HepG2 (cell line): ENCODE measurements around the gene ARAP1. TPM values are rescaled to one million over a fixed set of nuclear protein-coding genes. Genes with fewer than 3 reads are reported as not detected.

ENCODE experiments used
- ARNT ChIP-seq: fragments of 450-650 bp; IDR thresholded peaks from 2 replicates; pipeline ENCODE4 v1.6.1; 2017
- GATAD2A ChIP-seq: IDR thresholded peaks from 2 replicates; pipeline ENCODE4 v1.6.1; 2016
- IRF1 ChIP-seq: sonication (generic); formaldehyde crosslinking; IDR thresholded peaks from 2 replicates; pipeline ENCODE4 v1.4.0; 2020; ENCODE audit warnings: low read depth, mild to moderate bottlenecking, missing genetic modification reagents
- MED1 ChIP-seq: sonication (generic); formaldehyde crosslinking; IDR thresholded peaks from 2 replicates; pipeline ENCODE4 v1.4.0; 2020; ENCODE audit warnings: missing genetic modification reagents
- MEF2D ChIP-seq: sonication (generic); formaldehyde crosslinking; IDR thresholded peaks from 2 replicates; pipeline ENCODE4 v1.5.1; 2020; ENCODE audit warnings: mild to moderate bottlenecking, missing genetic modification reagents
- MLLT10 ChIP-seq: sonication (generic); formaldehyde crosslinking; IDR thresholded peaks from 2 replicates; pipeline ENCODE4 v1.4.0; 2020; ENCODE audit warnings: missing genetic modification reagents
- NFIC ChIP-seq: IDR thresholded peaks from 2 replicates; pipeline ENCODE4 v1.6.1; 2012; ENCODE audit warnings: mild to moderate bottlenecking, low read length, inconsistent platforms
- NPAS2 ChIP-seq: sonication (generic); formaldehyde crosslinking; IDR thresholded peaks from 2 replicates; pipeline ENCODE4 v1.8.0; 2022; ENCODE audit warnings: mild to moderate bottlenecking, missing genetic modification reagents, borderline replicate concordance
- POLR2A ChIP-seq, 2 experiments: IDR thresholded peaks; 2 replicates each; pipeline ENCODE4 v1.6.1; 2011; ENCODE audit warnings: low read depth in 2 of 2, low read length in 2 of 2, mild to moderate bottlenecking in 1 of 2, moderate library complexity in 1 of 2; ENCODE audit not compliant: insufficient read depth in 1 of 2
- POLR2AphosphoS5 ChIP-seq: IDR thresholded peaks from 2 replicates; pipeline ENCODE4 v1.6.1; 2012; ENCODE audit warnings: low read depth, low read length
- SCMH1 ChIP-seq: sonication (generic); formaldehyde crosslinking; IDR thresholded peaks from 2 replicates; pipeline ENCODE4 v1.9.0; 2021; ENCODE audit warnings: missing genetic modification reagents, mild to moderate bottlenecking, borderline replicate concordance
- TBX2 ChIP-seq: sonication (generic); formaldehyde crosslinking; IDR thresholded peaks from 2 replicates; pipeline ENCODE4 v1.5.0; 2020; ENCODE audit warnings: missing genetic modification reagents, mild to moderate bottlenecking, borderline replicate concordance
- THYN1 ChIP-seq: sonication (generic); formaldehyde crosslinking; IDR thresholded peaks from 2 replicates; pipeline ENCODE4 v1.8.1; 2023; ENCODE audit warnings: low read depth, mild to moderate bottlenecking, moderate library complexity, missing genetic modification reagents, borderline replicate concordance
- ZNF3 ChIP-seq: IDR thresholded peaks from 2 replicates; pipeline ENCODE4 v1.7.0; 2017; ENCODE audit warnings: inconsistent platforms
- ZNF331 ChIP-seq: sonication (generic); formaldehyde crosslinking; IDR thresholded peaks from 2 replicates; pipeline ENCODE4 v1.4.0; 2020; ENCODE audit warnings: missing genetic modification reagents
- ZNF7 ChIP-seq: IDR thresholded peaks from 2 replicates; pipeline ENCODE4 v1.6.1; 2016; ENCODE audit warnings: missing biosample characterization, missing genetic modification reagents
- ZSCAN12 ChIP-seq: sonication (generic); formaldehyde crosslinking; IDR thresholded peaks from 2 replicates; pipeline ENCODE4 v1.9.0; 2021; ENCODE audit warnings: mild to moderate bottlenecking, missing genetic modification reagents
- polyA plus RNA-seq, 8 experiments: library from polyadenylated mRNA; depleted of rRNA in 3 of 8; stranded (reverse) in 7 of 8; unstranded in 1 of 8; fragments of >200 nt; fragmentation: Illumina TruSeq in 4 of 8; extraction: Trizol in 4 of 8; gene quantifications; 2 replicates each; pipeline versions ENCODE4 v1.2.1 to v1.2.3, GENCODE V29; 2011 to 2016; ENCODE audit warnings: low read depth in 4 of 8, missing spikeins in 1 of 8, mixed read lengths in 1 of 8; ENCODE audit not compliant: insufficient read depth in 1 of 8
- total RNA-seq, 5 experiments: library from RNA; depleted of rRNA; stranded (reverse); fragments of >200 nt; fragmentation: Illumina TruSeq; extraction: Trizol; gene quantifications; 2 replicates each; pipeline ENCODE4 v1.2.3, GENCODE V29; 2016; ENCODE audit warnings: low read depth in 1 of 5
- TF ChIP-seq, protein P1 (sequence below): sonication (generic); formaldehyde crosslinking; conservative IDR thresholded peaks from 2 replicates; pipeline ENCODE4 v1.8.0; 2022; ENCODE audit warnings: missing genetic modification reagents
- TF ChIP-seq, protein P2 (sequence below): sonication (generic); formaldehyde crosslinking; IDR thresholded peaks from 2 replicates; pipeline ENCODE4 v1.5.0; 2020; ENCODE audit warnings: mild to moderate bottlenecking, missing genetic modification reagents, moderate library complexity
- TF ChIP-seq, protein P3 (sequence below): sonication (generic); formaldehyde crosslinking; IDR thresholded peaks from 2 replicates; pipeline ENCODE4 v1.4.0; 2020; ENCODE audit warnings: missing genetic modification reagents, borderline replicate concordance
- TF ChIP-seq, protein P4 (sequence below): sonication (generic); formaldehyde crosslinking; IDR thresholded peaks from 2 replicates; pipeline ENCODE4 v1.8.0; 2022; ENCODE audit warnings: missing genetic modification reagents, mild to moderate bottlenecking, borderline replicate concordance

ARAP1 gene
- total and polyA plus RNA-seq, 2 of the 13 experiments (the other 11 are each of a cell fraction or from before 2014, with no cell fraction given): 43.2 to 55.5 TPM

- TF ChIP-seq, protein P1, sequence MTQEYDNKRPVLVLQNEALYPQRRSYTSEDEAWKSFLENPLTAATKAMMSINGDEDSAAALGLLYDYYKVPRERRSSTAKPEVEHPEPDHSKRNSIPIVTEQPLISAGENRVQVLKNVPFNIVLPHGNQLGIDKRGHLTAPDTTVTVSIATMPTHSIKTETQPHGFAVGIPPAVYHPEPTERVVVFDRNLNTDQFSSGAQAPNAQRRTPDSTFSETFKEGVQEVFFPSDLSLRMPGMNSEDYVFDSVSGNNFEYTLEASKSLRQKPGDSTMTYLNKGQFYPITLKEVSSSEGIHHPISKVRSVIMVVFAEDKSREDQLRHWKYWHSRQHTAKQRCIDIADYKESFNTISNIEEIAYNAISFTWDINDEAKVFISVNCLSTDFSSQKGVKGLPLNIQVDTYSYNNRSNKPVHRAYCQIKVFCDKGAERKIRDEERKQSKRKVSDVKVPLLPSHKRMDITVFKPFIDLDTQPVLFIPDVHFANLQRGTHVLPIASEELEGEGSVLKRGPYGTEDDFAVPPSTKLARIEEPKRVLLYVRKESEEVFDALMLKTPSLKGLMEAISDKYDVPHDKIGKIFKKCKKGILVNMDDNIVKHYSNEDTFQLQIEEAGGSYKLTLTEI (CRISPR knock-in tag): no peak
- TF ChIP-seq MED1 (CRISPR knock-in tag) (peak; percentile 24; the same call in 1 of the 2 replicates), GATAD2A (peak; percentile 14; the same call in 1 of the 2 replicates), NFIC (no peak), THYN1 (no peak), IRF1 (CRISPR knock-in tag) (no peak), ARNT (no peak), POLR2A (IDR thresholded peaks at IDR 0.05; ENCODE audit: insufficient read depth in 1 of 2, low read depth in 2 of 2, low read length in 2 of 2) (peak in 1 of 2 experiments; percentile 69; a peak in 2 of 4 replicates), ZNF3 (CRISPR knock-in tag) (no peak), ZNF7 (CRISPR knock-in tag) (no peak), POLR2AphosphoS5 (peak; percentile 63), MEF2D (CRISPR knock-in tag) (no peak), TBX2 (CRISPR knock-in tag) (peak; percentile 24; the same call in 1 of the 2 replicates), NPAS2 (CRISPR knock-in tag) (no peak), SCMH1 (CRISPR knock-in tag) (no peak), ZSCAN12 (CRISPR knock-in tag) (0 out of 2 replicates have a peak, but pooled peaks have one; percentile 34), ZNF331 (CRISPR knock-in tag) (no peak), MLLT10 (CRISPR knock-in tag) (no peak)
- TF ChIP-seq, protein P2, sequence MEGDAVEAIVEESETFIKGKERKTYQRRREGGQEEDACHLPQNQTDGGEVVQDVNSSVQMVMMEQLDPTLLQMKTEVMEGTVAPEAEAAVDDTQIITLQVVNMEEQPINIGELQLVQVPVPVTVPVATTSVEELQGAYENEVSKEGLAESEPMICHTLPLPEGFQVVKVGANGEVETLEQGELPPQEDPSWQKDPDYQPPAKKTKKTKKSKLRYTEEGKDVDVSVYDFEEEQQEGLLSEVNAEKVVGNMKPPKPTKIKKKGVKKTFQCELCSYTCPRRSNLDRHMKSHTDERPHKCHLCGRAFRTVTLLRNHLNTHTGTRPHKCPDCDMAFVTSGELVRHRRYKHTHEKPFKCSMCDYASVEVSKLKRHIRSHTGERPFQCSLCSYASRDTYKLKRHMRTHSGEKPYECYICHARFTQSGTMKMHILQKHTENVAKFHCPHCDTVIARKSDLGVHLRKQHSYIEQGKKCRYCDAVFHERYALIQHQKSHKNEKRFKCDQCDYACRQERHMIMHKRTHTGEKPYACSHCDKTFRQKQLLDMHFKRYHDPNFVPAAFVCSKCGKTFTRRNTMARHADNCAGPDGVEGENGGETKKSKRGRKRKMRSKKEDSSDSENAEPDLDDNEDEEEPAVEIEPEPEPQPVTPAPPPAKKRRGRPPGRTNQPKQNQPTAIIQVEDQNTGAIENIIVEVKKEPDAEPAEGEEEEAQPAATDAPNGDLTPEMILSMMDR (CRISPR knock-in tag): peak; percentile 11; the same call in 1 of the 2 replicates
- TF ChIP-seq, protein P3, sequence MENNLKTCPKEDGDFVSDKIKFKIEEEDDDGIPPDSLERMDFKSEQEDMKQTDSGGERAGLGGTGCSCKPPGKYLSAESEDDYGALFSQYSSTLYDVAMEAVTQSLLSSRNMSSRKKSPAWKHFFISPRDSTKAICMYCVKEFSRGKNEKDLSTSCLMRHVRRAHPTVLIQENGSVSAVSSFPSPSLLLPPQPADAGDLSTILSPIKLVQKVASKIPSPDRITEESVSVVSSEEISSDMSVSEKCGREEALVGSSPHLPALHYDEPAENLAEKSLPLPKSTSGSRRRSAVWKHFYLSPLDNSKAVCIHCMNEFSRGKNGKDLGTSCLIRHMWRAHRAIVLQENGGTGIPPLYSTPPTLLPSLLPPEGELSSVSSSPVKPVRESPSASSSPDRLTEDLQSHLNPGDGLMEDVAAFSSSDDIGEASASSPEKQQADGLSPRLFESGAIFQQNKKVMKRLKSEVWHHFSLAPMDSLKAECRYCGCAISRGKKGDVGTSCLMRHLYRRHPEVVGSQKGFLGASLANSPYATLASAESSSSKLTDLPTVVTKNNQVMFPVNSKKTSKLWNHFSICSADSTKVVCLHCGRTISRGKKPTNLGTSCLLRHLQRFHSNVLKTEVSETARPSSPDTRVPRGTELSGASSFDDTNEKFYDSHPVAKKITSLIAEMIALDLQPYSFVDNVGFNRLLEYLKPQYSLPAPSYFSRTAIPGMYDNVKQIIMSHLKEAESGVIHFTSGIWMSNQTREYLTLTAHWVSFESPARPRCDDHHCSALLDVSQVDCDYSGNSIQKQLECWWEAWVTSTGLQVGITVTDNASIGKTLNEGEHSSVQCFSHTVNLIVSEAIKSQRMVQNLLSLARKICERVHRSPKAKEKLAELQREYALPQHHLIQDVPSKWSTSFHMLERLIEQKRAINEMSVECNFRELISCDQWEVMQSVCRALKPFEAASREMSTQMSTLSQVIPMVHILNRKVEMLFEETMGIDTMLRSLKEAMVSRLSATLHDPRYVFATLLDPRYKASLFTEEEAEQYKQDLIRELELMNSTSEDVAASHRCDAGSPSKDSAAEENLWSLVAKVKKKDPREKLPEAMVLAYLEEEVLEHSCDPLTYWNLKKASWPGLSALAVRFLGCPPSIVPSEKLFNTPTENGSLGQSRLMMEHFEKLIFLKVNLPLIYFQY (CRISPR knock-in tag): no peak
- TF ChIP-seq, protein P4, sequence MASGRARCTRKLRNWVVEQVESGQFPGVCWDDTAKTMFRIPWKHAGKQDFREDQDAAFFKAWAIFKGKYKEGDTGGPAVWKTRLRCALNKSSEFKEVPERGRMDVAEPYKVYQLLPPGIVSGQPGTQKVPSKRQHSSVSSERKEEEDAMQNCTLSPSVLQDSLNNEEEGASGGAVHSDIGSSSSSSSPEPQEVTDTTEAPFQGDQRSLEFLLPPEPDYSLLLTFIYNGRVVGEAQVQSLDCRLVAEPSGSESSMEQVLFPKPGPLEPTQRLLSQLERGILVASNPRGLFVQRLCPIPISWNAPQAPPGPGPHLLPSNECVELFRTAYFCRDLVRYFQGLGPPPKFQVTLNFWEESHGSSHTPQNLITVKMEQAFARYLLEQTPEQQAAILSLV (CRISPR knock-in tag): 0 out of 2 replicates have a peak, but pooled peaks have one; percentile 69
Observed at GRCh38 chr11:72782081-72782920, 30.1 kb upstream of the ARAP1 start (continued).
